ENCODE data around the gene ZNF593OS.

The ZNF593OS gene

DNA sequence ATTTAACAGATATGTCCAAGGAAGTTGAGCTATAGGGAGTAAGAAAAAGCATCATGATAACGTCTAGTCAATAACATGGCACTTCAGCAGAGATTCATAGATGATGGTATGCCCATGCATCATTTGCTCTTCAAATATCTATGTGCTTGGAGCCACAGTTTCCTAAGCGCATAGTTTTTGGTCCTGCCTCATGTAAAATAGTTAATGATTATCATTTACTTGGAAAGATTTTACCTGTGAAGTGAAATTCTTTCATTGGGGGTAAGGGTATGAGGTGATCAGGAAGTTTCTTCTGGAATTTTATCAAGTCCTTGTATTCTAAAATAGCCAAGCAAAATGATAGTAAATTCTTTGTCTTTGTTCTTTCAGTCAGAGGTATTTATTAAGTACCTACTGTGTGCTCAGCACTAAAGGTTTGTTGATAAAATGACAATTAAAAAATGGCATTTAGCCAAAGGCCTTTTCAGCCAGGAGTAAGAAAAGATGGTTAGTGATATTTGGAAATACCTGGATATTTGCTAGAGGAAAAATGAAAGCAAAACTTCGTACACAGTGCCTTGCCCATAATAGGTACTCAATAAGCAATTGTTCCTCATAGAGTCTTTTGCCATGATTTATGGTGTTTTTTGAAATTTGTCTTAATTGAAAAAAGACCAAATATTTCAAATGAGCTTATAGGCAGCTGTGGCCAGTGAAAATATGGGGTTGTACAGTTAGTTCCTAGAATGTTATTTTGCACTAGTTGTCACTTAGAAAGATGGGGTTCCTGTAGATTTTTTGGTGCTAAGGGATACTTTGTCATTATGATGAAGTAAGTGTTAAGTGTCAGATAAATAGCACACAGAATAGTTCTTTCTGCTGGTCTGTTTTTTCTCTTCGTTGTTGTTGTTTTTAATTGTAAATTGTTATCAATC is 47.0 kb downstream of the ZNF593OS start:
- DNase-seq: no peak

DNA sequence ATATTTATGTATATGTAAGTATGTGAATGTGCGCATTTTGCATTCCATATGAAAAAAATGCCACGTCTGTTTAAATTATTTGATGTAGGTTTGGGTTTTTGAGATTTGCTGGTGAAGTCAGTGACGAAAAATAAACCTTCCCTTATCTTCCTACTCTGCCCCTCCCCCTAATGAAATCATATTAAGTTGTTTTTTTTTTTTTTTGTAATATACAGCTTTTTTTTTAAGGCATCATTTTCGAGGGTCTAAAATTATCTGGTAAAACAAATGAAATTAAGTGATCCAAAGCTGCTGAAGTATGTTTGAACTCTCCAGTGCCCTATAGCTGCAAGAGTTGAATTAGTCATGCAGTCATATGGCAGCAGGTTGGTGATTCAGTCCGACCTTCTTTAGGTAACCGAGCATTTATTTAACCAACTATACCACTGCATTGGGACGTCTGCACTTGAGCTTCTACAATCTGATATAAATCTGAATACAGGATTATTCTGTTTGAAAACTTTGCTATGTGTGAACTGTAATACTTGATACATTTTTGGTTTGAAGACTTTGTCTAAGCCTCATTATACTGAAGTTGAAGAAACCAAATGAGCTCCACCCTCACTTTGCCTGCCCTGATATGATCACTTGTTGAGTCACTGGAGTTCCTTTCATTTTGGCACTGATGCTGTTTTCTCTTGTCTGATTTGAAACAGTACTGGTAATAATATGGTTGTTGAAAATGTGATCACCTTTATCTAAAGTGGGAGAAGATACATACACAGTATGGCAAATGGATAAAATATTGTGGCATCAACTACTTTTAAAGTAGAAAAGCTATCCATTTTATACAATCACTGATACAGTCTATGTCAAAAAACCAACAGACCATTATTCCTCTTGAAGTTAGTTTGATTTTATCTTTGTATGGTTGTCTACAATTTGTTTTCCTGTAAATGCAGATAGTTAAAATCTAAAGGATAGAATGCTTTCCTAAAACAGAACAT is 48.4 kb downstream of the ZNF593OS start:
- no peak for DNase-seq

DNA sequence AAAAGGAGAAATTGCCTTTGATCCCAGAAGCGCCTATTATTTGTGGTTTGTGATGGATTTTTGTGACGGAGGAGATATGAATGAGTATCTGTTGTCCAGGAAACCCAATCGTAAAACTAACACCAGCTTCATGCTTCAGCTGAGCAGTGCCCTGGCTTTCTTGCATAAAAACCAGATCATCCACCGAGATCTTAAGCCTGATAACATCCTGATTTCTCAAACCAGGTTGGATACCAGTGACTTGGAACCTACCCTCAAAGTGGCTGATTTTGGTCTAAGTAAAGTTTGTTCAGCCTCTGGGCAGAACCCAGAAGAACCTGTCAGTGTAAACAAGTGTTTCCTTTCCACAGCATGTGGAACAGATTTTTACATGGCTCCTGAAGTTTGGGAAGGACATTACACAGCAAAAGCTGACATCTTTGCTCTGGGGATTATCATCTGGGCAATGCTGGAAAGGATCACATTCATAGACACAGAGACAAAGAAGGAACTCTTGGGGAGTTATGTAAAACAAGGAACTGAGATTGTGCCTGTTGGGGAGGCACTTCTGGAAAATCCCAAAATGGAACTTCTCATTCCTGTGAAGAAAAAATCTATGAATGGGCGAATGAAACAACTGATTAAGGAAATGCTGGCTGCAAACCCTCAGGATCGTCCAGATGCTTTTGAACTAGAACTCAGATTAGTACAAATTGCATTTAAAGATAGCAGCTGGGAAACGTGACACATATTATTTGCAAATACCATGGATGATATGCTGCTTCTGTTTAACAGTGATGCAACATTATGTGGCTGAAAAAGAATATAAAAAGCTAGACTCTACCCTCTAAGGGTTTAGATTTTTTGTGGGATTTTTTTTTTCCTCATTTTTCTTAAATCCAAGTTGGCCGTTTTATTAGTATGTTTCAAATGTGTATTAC is 49.5 kb downstream of the ZNF593OS start:
- no peak for DNase-seq

DNA sequence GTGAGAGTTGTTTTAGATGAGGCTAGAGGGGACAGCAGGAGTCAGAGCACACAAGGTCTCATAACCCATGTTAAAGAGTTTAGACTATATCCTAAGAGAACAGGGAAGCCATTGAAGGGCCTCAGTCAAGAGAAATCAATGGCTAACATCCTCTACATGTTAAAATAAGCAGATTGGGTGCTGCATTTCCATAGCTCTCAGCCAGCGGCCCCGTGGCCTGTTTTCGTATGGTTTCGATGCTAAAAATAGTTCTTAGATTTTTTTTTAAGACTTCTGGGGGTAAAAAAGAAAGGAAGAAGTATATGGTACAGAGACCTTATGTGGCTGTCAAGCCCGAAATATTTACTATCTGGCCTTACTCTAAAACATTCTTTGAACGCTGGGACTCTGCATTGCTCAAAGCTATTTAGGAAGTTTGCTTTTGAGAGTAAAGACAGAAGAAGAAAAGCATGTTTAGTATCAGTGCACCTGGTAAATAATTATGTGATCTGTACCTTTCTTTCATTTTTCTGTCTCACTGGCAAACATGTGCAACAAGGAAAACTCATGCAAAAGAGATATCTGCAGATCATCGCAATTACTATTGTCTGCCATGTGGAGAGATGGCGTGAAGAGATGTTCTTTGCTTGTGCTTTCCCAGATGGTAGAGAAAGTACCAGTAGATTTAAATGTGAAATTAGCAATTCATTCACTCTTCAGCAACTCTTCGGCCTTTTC is 51.6 kb downstream of the ZNF593OS start:
- no peak for DNase-seq
